ENCODE data around the gene LCLAT1.

Gene LCLAT1

GRCh38 chr2:30462131-30462857, 15.2 kb downstream of the LCLAT1 start:
- Histone ChIP-seq H3K4me1 (ENCODE audit: insufficient read depth, low read length) (no peaks in the 10 kb centered on the region), H3K27me3 (ENCODE audit: insufficient read depth, low read length, poor library complexity) (no peaks in the 10 kb centered on the region), H3K4me3 (ENCODE audit: low read depth in 1 of 2, low read length in 2 of 2) (no peak overlapping the region), H3K79me2 (ENCODE audit: insufficient read depth, low read length) (peaks cover 48% of the 10 kb centered on the region), H3K36me3 (ENCODE audit: insufficient read depth, low read length) (0 out of 2 replicates have a peak, but pooled peaks cover 5% of the 10 kb centered on the region), H3K9me3 (ENCODE audit: insufficient read depth, low read length, severe bottlenecking) (no peaks in the 10 kb centered on the region), H3K9ac (ENCODE audit: low read depth, low read length) (no peak overlapping the region), H3K4me2 (ENCODE audit: insufficient read depth, low read length) (no peak overlapping the region), H2AFZ (ENCODE audit: low read depth, low read length) (no peak overlapping the region), H3K27ac (ENCODE audit: low read length) (no peak overlapping the region), H4K20me1 (ENCODE audit: insufficient read depth, low read length) (peaks cover 25% of the 10 kb centered on the region; the same call in 1 of the 2 replicates)
- DNase-seq = no peak
- TF ChIP-seq EZH2 (IDR thresholded peaks at IDR 0.05; ENCODE audit: borderline replicate concordance, low read depth, low read length, severe bottlenecking) (no peak), CTCF (IDR thresholded peaks at IDR 0.05; ENCODE audit: borderline replicate concordance, extremely low read depth, low read length, poor library complexity, severe bottlenecking) (no peak)
- no peak for ATAC-seq (ENCODE audit: insufficient read depth, low read depth)

- H4K20me1 ChIP-seq (ENCODE audit: insufficient read depth, low read length) = peaks cover 21% of the 10 kb centered on the region; the same call in 1 of the 2 replicates
- H2AFZ ChIP-seq (ENCODE audit: low read depth, low read length) = no peak overlapping the region
- ATAC-seq (ENCODE audit: insufficient read depth, low read depth) (no peak), DNase-seq (no peak)
- H3K9me3 ChIP-seq (ENCODE audit: insufficient read depth, low read length, severe bottlenecking) = no peaks in the 10 kb centered on the region
- H3K4me2 ChIP-seq (ENCODE audit: insufficient read depth, low read length) = no peak overlapping the region
- 0 out of 2 replicates have a peak, but pooled peaks cover 5% of the 10 kb centered on the region for H3K36me3 ChIP-seq (ENCODE audit: insufficient read depth, low read length)
- H3K79me2 ChIP-seq (ENCODE audit: insufficient read depth, low read length) = peaks cover 39% of the 10 kb centered on the region
- H3K4me1 ChIP-seq (ENCODE audit: insufficient read depth, low read length) = no peaks in the 10 kb centered on the region
- TF ChIP-seq CTCF (IDR thresholded peaks at IDR 0.05; ENCODE audit: borderline replicate concordance, extremely low read depth, low read length, poor library complexity, severe bottlenecking) = no peak
- no peak for TF ChIP-seq EZH2 (IDR thresholded peaks at IDR 0.05; ENCODE audit: borderline replicate concordance, low read depth, low read length, severe bottlenecking)
- no peaks in the 10 kb centered on the region for H3K27me3 ChIP-seq (ENCODE audit: insufficient read depth, low read length, poor library complexity)
- H3K27ac ChIP-seq (ENCODE audit: low read length) = no peak overlapping the region
- no peak overlapping the region for H3K4me3 ChIP-seq (ENCODE audit: low read depth in 1 of 2, low read length in 2 of 2)
- no peak overlapping the region for H3K9ac ChIP-seq (ENCODE audit: low read depth, low read length)
These were observed 16.5 kb downstream of the LCLAT1 start for GRCh38 chr2:30463535-30463934.

GRCh38 chr2:30464544-30465170, 17.6 kb downstream of the LCLAT1 start:
- ATAC-seq (ENCODE audit: insufficient read depth, low read depth) (no peak), DNase-seq (no peak)
- Histone ChIP-seq H3K4me3 (ENCODE audit: low read depth in 1 of 2, low read length in 2 of 2) (no peak overlapping the region), H3K9ac (ENCODE audit: low read depth, low read length) (no peak overlapping the region), H2AFZ (ENCODE audit: low read depth, low read length) (no peak overlapping the region), H3K36me3 (ENCODE audit: insufficient read depth, low read length) (0 out of 2 replicates have a peak, but pooled peaks cover 5% of the 10 kb centered on the region), H3K79me2 (ENCODE audit: insufficient read depth, low read length) (peaks cover 41% of the 10 kb centered on the region), H3K9me3 (ENCODE audit: insufficient read depth, low read length, severe bottlenecking) (no peaks in the 10 kb centered on the region), H3K27ac (ENCODE audit: low read length) (no peak overlapping the region), H3K4me1 (ENCODE audit: insufficient read depth, low read length) (no peaks in the 10 kb centered on the region), H3K27me3 (ENCODE audit: insufficient read depth, low read length, poor library complexity) (no peaks in the 10 kb centered on the region), H4K20me1 (ENCODE audit: insufficient read depth, low read length) (peaks cover 14% of the 10 kb centered on the region; the same call in 1 of the 2 replicates), H3K4me2 (ENCODE audit: insufficient read depth, low read length) (no peak overlapping the region)
- TF ChIP-seq CTCF (IDR thresholded peaks at IDR 0.05; ENCODE audit: borderline replicate concordance, extremely low read depth, low read length, poor library complexity, severe bottlenecking) = no peak

All from DND-41 (cell line).